ENCODE data around the gene ARMC10.

The ARMC10 gene

DNA sequence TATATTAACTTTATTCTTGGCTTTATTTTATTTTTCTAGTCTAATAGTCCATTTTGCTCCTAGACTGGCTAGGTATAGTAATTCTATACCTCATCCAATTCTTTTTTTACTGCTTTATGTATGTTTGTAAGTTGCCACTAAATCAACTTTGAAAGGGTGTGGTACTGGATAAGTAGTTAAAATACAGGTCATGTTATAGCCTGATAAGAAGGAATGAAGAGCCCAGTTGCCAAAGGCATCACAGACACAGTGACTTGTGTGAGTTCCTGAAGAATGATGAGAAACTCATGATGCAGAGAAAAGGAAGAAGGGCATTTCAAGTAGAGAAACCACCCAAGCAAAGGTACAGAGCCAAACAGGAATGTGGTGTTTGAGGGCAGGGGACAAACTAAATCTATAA lies 46.7 kb downstream of the ARMC10 start:
- Mint-ChIP-seq H3K27me3 (ENCODE audit: low read depth) (no peaks in the 10 kb centered on the region), H3K36me3 (ENCODE audit: low read depth) (peaks cover 16% of the 10 kb centered on the region), H3K27ac (no peak overlapping the region), H3K4me1 (ENCODE audit: low read depth) (no peaks in the 10 kb centered on the region), H3K9me3 (no peaks in the 10 kb centered on the region), H3K4me3 (no peak overlapping the region)
- no peak for DNase-seq (ENCODE audit: low spot score)

DNA sequence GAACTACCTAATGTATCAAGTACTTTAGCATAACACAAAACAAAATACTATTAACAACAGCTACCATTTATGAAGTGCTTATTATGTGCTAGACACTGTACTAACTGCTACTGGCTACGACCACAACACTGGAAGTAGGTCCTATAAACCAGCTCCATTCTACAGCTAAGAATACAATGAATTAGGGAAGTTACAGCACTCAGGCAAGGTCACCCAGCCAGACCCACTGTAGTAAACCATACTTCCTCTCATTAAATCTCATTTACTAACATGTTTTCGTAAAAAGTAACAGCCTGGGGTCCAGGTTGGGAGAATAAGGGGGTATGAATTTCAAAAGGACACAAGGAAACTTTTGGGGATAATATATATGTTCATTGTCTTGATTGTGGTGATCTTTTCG lies 48.6 kb downstream of the ARMC10 start:
- no peak overlapping the region for H3K27ac Mint-ChIP-seq
- no peak for DNase-seq (ENCODE audit: low spot score)
- no peak overlapping the region for H3K4me3 Mint-ChIP-seq
- no peaks in the 10 kb centered on the region for H3K27me3 Mint-ChIP-seq (ENCODE audit: low read depth)
- no peaks in the 10 kb centered on the region for H3K4me1 Mint-ChIP-seq (ENCODE audit: low read depth)
- peaks cover 22% of the 10 kb centered on the region for H3K36me3 Mint-ChIP-seq (ENCODE audit: low read depth)
- H3K9me3 Mint-ChIP-seq: no peaks in the 10 kb centered on the region

DNA sequence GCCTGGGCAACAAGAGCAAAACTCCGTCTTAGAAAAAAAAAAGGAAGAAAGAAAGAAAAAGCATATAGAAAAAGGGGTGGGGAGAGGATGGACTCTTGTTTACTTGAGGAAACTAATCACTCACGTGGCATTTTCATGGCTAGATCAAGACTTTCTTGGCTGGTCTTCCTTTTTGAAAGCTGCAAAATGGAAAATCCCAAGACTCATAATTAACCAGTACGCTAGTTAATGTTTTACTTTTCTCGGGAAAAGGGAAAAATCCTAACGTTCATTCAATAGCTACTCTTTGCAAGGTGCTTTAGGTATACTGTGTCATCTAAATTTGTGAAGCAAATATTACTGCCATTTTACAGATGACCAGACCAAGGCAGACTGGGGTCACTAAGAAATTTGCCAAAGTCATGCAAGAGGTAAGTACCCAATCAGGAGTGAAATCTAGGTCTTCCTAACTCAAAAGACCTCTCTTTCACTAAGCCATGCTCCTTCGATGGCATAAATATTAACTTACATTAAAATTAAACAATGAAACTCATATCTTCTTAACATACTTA lies 49.6 kb downstream of the ARMC10 start:
- Mint-ChIP-seq H3K27ac (no peak overlapping the region), H3K9me3 (no peaks in the 10 kb centered on the region), H3K36me3 (ENCODE audit: low read depth) (peaks cover 23% of the 10 kb centered on the region), H3K4me1 (ENCODE audit: low read depth) (no peaks in the 10 kb centered on the region), H3K27me3 (ENCODE audit: low read depth) (no peaks in the 10 kb centered on the region), H3K4me3 (no peak overlapping the region)
- no peak for DNase-seq (ENCODE audit: low spot score)

DNA sequence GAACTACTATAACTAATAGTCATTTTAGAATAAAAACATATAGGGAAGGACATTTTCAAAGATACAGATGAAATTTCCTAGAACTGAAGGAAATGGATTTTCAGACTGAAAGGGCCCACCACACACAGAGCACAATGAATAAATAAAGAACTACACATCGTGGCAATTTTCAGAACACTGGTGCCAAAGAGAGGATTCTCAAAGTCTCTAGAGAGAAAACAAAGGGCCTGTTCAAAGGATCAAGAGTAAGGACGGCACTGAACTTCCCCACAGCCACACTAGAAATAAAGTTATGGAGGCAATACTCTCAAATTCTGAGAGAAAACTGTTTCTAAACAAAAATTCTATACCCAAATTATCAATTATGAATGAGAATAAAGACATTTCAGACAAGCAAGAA lies 52.1 kb downstream of the ARMC10 start:
- H3K9me3 Mint-ChIP-seq: no peaks in the 10 kb centered on the region
- H3K36me3 Mint-ChIP-seq (ENCODE audit: low read depth): peaks cover 12% of the 10 kb centered on the region

DNA sequence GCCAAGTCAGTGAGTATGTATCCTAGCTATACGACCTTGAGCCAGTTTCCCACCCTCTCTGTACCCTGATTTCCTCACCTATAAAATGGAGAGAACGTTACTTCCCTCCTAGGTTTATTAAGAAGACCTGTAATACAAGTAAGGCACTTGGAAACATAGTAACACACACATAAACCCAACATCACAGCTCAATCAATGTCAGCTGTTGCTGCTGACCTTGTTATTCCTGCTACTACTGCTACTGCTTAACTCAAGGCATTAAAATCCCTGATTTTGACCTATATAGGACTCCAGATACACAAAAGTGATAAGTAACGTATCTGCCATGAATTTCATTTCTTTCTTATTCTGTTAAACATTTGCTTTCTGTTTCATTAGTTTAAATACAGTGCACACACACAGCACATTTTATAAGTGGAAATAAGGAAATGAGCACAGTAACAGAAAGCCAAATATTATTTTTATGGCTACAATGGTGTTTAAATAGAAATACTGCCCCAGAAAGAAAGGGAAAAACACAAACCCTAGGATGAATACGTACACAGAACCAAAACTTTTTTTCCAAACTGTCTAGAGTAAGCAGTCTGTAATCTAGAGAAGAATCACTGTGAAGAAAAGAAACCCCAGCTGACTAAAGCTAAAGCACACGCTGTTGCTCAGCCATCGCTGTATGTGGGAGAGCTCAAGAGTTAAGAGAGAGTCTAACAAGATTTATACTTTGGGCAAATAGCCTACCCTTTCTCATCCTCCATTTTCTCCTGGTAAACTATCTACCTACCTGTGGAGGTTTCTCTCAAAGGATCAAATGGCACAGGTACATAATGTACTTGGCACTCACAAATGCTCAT lies 55.0 kb downstream of the ARMC10 start:
- no peaks in the 10 kb centered on the region for H3K9me3 Mint-ChIP-seq
- H3K4me1 Mint-ChIP-seq (ENCODE audit: low read depth): peaks cover 5% of the 10 kb centered on the region
- H3K4me3 Mint-ChIP-seq: no peak overlapping the region
- H3K36me3 Mint-ChIP-seq (ENCODE audit: low read depth): peaks cover 12% of the 10 kb centered on the region
- peak overlapping the region; percentile 1 for H3K27ac Mint-ChIP-seq
- no peaks in the 10 kb centered on the region for H3K27me3 Mint-ChIP-seq (ENCODE audit: low read depth)
- DNase-seq (ENCODE audit: low spot score): no peak

More for the DNA sequence above, 52.1 kb downstream of the ARMC10 start:
- H3K27ac Mint-ChIP-seq: no peak overlapping the region
- H3K27me3 Mint-ChIP-seq (ENCODE audit: low read depth): no peaks in the 10 kb centered on the region
- H3K4me3 Mint-ChIP-seq: no peak overlapping the region
- peaks cover 5% of the 10 kb centered on the region for H3K4me1 Mint-ChIP-seq (ENCODE audit: low read depth)
- no peak for DNase-seq (ENCODE audit: low spot score)

DNA sequence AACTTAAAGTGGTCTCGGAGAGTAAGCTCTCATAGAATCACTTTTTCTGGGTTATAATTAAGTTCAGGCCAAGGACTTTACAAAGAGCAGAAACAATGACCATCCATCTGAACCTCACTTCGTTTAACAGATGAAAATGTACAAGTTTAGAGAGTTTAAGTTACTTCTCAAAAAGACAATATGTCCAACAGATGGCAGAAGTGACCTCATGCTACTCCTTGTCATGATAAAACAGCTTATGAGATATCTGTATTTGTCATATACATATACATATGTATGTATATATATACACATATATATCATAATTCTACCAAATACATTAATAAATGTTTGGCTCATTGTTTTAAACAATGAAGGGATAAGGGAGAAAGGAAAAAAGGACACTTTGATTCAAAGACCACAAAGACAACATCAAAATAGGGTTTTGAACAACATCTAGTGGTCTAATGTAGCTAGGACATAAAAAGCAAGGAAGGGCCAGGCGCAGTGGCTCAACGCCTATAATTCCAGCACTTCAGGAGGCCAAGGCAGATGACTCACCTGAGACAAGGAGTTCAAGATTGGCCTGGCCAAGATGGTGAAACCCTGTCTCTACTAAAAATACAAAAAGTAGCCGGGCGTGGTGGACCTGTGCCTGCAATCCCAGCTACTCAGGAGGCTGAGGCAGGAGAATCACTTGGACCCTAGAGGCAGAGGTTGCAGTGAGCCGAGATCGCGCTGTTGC lies 56.1 kb downstream of the ARMC10 start:
- DNase-seq (ENCODE audit: low spot score): no peak
- Mint-ChIP-seq H3K27me3 (ENCODE audit: low read depth) (no peaks in the 10 kb centered on the region), H3K27ac (no peak overlapping the region), H3K4me3 (no peak overlapping the region), H3K4me1 (ENCODE audit: low read depth) (peaks cover 5% of the 10 kb centered on the region), H3K9me3 (no peaks in the 10 kb centered on the region), H3K36me3 (ENCODE audit: low read depth) (peaks cover 11% of the 10 kb centered on the region)

DNA sequence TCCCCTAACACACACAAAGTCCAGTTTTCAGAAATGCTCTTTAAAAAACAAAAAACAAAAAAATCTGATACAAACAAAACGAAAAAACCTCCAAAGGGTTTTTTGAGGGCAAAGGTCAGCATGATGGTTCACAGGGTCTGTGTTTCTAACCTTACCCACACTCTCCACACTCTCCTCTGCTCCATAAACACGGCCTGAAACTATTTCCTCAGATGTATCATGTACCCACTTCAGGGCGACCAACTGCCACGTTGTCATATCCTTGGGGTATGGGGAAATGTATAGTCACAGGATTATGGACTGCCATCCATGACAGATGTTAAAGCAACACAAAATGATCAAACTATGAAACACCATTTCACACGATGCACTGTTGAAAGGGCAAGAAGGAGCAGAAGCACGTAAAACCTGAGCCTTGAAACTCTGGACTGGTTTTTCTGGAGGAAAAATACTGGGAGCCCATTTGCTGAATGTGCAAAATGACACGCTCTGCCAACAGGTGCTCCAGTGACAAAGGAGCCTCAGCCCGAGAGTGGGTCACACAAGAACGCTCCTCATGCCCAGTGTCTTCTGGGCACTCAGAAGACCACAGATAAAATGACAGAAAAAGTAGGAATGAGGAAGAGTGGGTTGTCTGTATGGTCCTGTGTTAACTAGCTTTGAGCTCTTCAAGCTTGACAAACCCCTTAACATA lies 58.2 kb downstream of the ARMC10 start:
- Mint-ChIP-seq H3K27ac (no peak overlapping the region), H3K36me3 (ENCODE audit: low read depth) (peaks cover 5% of the 10 kb centered on the region), H3K4me3 (no peak overlapping the region), H3K9me3 (no peaks in the 10 kb centered on the region), H3K4me1 (ENCODE audit: low read depth) (peaks cover 5% of the 10 kb centered on the region), H3K27me3 (ENCODE audit: low read depth) (no peaks in the 10 kb centered on the region)
- no peak for DNase-seq (ENCODE audit: low spot score)

DNA sequence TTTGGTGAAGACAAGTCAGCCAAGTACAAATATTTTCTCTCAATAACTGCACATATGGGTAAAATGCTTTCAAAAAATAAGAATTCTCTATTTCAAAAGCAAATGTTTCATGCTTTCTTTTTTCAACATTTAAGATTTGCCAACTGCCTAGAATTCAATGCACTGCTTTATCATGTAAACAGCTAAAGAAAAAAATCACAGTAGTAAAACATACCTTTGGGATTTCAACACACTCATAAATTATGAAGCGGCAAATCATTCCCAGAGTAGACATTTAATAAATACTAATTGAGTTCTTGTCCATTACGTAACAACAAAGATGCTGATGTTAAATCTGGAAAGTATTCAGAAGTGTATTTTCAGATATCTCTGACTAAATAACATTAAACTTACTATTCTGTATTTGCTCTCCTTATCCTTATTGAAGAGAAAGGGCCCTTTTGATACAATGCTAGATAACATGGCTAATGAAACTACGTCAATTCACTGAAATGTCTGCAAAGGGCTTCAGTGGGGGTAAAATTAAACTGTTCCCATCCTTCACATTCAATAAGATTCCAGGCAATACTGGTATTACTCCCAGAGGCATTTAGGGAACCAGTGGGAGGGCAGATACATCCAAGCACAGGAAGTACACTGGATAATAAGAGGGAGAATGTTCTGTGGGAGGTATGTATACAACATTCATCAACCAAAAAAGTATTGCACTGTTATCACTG lies 60.1 kb downstream of the ARMC10 start:
- peaks cover 2% of the 10 kb centered on the region for H3K4me1 Mint-ChIP-seq (ENCODE audit: low read depth)
- no peaks in the 10 kb centered on the region for H3K9me3 Mint-ChIP-seq
- H3K4me3 Mint-ChIP-seq: no peak overlapping the region
- DNase-seq (ENCODE audit: low spot score): no peak
- H3K27ac Mint-ChIP-seq: no peak overlapping the region
- H3K27me3 Mint-ChIP-seq (ENCODE audit: low read depth): no peaks in the 10 kb centered on the region
- no peaks in the 10 kb centered on the region for H3K36me3 Mint-ChIP-seq (ENCODE audit: low read depth)

DNA sequence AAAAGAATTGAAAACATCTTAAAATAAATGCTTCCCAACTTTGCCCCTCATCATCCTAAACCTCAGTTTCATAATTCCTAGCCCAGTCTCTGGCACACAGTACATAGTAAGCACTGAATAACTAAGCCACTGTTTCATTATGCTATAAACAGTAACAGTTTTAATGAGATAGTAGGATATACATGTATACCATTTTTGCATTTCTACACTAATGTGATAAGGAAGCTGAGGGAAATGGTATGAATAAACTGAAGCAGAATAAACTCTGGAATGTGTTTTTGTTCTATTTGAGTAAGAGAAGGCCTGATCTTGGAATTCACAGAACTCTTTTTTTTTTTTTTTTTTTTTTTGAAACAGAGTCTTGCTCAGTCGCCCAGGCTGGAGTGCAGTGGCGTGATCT lies 65.1 kb downstream of the ARMC10 start:
- no peaks in the 10 kb centered on the region for H3K27me3 Mint-ChIP-seq (ENCODE audit: low read depth)
- peaks cover 10% of the 10 kb centered on the region for H3K4me1 Mint-ChIP-seq (ENCODE audit: low read depth)
- H3K4me3 Mint-ChIP-seq: no peak overlapping the region
- H3K27ac Mint-ChIP-seq: no peak overlapping the region
- no peak for DNase-seq (ENCODE audit: low spot score)
- H3K36me3 Mint-ChIP-seq (ENCODE audit: low read depth): peaks cover 13% of the 10 kb centered on the region
- H3K9me3 Mint-ChIP-seq: no peaks in the 10 kb centered on the region

DNA sequence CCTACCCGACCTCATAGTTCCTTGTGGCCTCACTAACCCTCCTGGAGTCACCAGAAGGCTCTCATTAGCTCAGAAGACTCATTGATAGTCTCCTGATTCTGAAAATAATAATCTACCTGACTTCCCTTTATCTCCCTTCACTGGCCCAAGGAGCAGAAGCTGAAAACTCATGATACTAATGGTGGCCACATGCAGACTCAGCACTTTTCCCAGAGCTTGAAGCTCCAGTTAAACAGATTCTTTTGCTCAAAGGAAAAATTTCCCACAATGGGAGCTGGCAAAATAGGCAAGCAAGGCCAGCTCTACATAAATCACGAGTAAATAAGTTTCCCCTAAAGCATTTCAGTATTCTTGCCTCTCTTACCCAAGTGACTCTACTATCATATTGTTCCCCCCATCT lies 65.7 kb downstream of the ARMC10 start:
- Mint-ChIP-seq H3K9me3 (no peaks in the 10 kb centered on the region), H3K4me1 (ENCODE audit: low read depth) (peaks cover 10% of the 10 kb centered on the region), H3K27me3 (ENCODE audit: low read depth) (no peaks in the 10 kb centered on the region), H3K36me3 (ENCODE audit: low read depth) (peaks cover 13% of the 10 kb centered on the region), H3K27ac (no peak overlapping the region), H3K4me3 (no peak overlapping the region)
- no peak for DNase-seq (ENCODE audit: low spot score)

DNA sequence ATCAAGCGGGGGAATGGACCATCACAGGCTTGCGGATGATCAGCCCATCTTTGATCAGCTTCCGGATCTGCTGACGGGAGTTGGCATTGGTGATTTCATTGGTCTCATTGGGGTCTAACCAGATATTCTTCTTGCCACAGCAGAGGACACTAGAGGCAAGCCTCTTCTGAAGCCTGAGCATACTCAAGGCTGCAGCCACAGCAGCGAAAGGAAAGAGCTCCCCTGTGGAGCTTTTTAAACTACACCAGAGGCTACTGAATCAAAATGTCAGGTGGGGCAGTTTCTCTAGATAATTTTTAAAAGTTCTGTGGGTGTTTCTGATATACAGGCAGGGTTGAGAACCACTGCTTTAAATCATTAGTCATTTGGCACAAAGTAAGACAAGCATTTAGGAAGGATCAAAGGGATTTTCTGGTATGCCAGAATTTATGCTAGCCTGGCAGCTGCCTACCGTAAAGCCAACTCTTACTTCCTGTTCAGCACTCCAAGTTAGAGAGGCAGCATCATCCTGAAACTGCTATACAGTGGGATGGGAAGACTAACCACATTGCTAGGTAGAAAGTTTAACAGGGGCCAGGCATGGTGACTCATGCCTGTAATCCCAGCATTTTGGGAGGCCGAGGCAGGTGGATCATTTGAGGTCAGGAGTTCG lies 66.9 kb downstream of the ARMC10 start:
- DNase-seq (ENCODE audit: low spot score): no peak
- Mint-ChIP-seq H3K27me3 (ENCODE audit: low read depth) (no peaks in the 10 kb centered on the region), H3K4me1 (ENCODE audit: low read depth) (peaks cover 15% of the 10 kb centered on the region), H3K9me3 (no peaks in the 10 kb centered on the region), H3K36me3 (ENCODE audit: low read depth) (peaks cover 13% of the 10 kb centered on the region), H3K4me3 (no peak overlapping the region), H3K27ac (no peak overlapping the region)

DNA sequence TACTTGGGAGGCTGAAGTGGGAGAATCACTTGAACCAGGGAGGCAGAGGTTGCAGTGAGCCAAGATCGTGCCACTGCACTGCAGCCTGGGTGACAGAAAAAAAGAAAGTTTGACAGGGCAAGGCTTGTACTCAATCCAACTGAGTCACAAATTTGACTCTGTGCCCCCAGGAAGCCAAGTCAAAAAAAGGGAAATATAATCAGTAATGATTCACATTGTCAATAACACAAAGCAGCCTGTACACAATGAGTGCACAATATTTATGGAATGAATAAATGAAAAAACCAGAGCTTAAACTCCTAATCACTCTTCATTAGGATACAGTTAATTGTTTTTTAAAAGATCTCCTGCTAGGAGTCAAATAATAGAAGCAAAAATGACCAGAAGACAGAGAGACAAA lies 67.6 kb downstream of the ARMC10 start:
- Mint-ChIP-seq H3K36me3 (ENCODE audit: low read depth) (peaks cover 13% of the 10 kb centered on the region), H3K27me3 (ENCODE audit: low read depth) (no peaks in the 10 kb centered on the region)
- DNase-seq (ENCODE audit: low spot score): no peak

DNA sequence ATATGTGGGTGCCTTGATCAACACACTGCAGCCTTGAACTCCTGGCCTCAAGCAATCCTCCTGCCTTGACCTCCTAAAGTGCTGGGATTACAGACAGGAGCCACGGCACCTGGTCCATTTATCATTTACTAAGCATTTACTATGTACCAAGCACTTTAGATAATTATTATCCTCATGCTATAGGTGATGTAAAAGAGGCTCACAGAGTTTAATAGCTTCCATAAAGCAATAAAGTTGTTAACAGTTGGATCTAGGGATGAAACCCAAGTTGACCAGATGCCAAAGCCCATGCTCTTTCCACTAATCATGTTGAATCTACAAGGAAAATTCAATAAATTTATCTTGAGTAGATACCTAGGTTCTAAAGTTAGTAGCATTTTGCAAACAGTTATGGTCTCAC lies 68.9 kb downstream of the ARMC10 start:
- H3K36me3 Mint-ChIP-seq (ENCODE audit: low read depth): peaks cover 13% of the 10 kb centered on the region

More for the DNA sequence above, 67.6 kb downstream of the ARMC10 start:
- no peaks in the 10 kb centered on the region for H3K9me3 Mint-ChIP-seq
- peaks cover 20% of the 10 kb centered on the region for H3K4me1 Mint-ChIP-seq (ENCODE audit: low read depth)
- H3K27ac Mint-ChIP-seq: no peak overlapping the region
- no peak overlapping the region for H3K4me3 Mint-ChIP-seq

More for the DNA sequence above, 68.9 kb downstream of the ARMC10 start:
- Mint-ChIP-seq H3K4me3 (no peak overlapping the region), H3K9me3 (no peaks in the 10 kb centered on the region), H3K4me1 (ENCODE audit: low read depth) (peaks cover 26% of the 10 kb centered on the region), H3K27ac (no peak overlapping the region), H3K27me3 (ENCODE audit: low read depth) (no peaks in the 10 kb centered on the region)
- no peak for DNase-seq (ENCODE audit: low spot score)
